ENCODE data around the gene CBFA2T2.
A peak's percentile ranks its signal among the peaks of the same experiment; 100 is the strongest.
"Not testable (repeated sequence)": the region's sequence is repeated elsewhere in the genome, so short reads cannot be mapped to it uniquely, and the experiment has no call there.

Gene CBFA2T2

DNA sequence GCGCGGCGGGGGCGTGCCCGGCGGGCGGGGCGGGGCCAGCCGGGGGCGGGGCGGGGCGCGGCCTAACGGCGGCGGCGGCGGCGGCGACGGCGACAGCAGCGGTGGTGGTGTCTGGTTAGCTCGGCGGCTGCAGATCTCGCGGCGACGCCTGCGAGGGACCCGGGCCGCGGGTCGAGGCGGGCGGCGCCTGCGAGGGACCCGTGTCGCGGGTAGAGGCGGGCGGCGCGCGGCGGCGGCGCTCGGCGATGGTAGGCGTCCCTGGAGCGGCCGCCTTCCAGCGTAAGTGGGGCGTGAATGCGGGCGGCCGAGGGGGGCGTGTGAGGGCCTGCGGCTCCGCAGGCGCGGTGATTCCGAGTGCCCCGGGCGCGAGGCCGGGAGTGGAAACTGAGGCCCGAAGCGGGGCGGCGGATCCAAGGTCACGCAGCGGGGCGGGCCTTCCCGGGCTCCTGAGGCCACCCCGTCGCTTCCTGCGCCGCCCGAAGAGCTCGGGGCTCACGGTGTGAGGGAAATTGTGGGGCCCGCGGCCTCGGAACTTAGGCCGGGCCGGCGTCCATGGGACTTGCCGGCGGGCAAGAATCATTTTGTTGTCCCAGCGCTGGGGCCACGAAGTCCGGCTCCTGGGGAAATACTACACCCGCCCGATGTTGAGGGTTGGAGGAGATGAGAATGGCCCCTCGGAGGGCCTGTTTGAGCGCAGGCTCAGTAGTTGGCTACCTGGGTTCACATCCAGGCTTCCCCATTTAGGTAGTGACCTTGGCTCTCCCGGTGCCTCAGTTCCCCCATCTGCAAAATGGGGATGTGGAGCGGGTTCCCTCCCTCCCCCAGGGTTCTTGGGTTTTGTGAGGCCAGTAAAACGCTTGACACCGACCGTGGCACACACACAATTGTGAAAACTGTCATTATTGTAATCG, at the start of gene CBFA2T2:
CBFA2T2 (plus strand) TSS at position 74 of the 911 bp plus-strand sequence; CDS start at position 246, 172 bp downstream.
- peak; percentile 51 for DNase-seq

DNA sequence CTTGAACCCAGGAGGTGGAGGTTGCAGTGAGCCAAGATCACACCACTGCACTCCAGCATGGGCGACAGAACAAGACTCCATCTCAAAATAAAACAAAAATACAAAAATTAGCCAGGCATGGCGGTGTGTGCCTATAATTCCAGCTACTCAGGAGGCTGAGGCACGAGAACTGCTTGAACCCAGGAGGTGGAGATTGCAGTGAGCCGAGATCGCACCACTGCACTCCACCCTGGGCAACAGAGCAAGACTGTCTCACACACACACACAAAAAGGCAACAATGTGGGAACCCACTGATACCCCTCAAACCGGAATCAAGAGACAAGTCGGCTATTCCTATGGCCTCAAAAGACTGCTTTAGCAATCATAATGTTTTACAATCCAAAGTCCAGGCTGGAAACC, 49.3 kb upstream of the CBFA2T2 start:
- DNase-seq, result not testable (repeated sequence)

DNA sequence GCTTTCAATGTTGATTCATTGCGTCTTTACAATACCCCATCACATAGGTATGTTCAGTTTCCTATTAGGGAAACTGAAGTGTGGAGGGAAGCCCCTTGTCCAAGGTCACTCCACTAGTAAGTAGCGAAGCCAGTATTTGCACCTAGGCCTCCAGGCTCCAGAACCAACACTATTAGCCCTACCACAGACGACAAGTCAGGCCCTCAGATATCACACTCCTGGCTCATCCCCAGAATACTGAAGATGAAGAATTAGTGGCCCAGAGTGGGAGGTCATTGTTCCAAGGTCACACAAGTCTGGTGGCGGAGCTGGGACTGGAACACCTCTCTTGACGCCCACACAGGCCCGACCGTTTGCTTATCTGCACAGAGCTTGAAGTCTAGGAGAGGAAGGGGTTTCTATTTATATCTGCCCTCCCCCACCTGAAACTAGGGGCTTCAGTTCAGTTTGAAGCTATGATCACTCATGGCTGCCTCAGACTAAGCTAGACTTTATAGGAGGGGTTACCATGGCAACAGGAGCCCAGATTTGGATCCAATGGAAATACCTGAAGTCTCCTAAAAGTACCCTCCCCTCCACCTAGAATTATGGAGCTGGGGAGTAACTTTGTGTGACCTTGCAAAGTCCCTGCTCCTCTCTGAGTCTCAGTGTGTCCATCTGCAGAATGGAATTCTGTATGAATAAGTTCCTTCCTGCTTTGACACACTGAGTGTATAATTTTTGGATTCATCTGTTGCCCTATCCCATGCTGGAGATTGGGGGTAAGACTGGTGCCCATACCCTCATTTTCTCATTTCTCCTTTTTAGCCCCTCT, 48.5 kb upstream of the CBFA2T2 start:
- no peak for DNase-seq

DNA sequence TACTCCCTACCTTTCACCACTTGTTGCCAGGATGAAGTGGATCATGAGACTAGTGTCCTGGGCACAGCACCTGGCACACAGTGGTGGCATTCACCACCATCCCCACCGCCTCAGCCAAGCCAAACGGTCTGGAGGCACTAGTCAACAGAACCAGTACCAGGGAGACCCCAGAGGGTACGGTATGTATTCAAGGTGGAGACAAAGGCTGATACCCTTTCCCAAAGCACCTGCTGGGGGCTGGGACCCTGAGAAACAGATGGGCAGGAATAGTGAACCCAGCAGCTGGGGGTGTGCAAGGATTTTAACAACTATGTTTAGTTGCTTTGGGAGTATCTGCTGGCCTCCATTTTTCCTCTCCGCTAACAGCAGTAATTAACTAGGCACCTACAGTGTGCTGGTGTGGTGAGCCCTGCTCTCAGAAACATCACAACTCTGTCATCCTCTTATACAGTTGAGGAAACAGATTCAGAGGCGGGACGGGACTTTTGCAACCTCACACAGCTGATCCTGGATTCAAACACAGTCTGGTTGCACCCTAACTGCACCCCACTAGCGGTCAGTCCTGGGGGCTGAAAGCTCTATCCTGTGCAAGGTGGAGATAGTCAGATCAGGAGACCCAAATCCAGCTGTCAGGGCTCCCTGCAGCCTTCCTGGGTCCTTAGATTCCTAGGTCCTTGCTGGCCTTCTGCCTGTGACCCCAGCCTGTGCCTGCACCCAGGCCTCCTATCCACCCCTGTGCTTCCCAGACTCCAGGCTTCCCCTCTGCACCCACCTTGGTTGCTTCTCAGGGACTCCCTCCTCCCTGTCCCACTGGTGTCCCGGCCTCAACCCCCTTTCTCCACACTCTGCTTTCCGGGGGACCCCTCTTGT, 47.5 kb upstream of the CBFA2T2 start:
- no peak for DNase-seq

DNA sequence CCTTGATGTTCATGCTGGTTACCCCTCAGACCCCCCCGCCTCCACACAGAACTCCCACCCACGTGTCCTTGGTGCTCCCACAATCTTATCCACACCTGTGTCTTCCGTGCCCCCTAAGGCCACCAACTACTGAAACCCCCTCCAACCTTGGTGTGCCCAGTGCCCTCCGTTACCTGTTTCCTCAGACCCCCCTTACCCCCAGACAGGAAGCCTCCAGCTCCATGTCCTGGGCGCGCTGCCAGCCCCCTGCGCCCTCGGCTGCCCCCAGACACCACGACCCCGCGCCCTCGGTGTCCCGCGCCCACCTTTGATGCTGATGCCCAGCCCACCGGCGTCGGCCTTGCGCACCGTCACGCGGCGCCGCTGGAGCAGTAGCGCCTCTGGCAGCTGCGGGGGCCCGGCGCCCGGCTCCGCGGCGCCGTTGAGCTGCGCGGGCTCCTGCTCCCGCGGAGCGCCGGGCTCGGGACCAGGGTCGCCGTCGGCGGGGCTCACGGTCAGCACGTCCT, 46.8 kb upstream of the CBFA2T2 start:
- no peak for DNase-seq

DNA sequence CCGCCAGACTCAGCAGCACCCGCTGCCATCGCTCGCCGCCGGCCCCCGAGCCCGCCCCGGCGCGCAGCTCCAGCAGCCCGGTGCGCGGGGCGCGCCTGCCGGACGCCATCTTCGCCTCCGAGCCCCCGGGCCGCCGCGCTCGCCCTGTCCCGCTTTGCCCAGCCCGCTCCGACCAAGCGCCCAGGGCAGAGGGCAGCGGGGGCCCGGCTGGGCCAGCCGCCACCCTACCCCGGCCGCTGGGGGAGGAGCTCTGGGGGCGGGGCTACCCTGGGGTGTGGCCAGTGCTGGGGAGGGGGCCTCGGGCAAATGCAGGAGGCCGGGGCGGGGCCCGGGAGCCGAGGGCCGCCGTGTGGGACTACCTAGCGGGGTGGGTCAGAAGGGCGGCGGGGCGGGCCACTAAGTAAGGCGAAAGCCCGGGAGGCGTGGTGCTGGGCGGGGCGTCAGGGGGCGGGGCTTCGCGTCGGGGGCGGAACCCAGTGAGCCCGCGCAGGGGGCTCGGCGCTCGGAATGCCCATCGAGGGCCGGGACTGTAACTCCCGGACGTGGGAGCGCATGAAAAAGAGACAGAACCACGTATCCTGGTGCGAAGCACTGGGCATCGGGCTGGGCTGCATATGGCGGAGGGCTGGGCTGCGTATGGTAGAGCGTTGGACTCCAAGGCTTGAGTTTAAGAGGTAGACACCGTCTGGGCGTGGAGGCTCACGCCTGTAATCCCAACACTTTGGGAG, 46.2 kb upstream of the CBFA2T2 start, which contains the start of gene SNTA1:
SNTA1 (minus strand) TSS at position 252 of the 728 bp plus-strand sequence; CDS start at position 109, 143 bp downstream.
- no peak for DNase-seq

DNA sequence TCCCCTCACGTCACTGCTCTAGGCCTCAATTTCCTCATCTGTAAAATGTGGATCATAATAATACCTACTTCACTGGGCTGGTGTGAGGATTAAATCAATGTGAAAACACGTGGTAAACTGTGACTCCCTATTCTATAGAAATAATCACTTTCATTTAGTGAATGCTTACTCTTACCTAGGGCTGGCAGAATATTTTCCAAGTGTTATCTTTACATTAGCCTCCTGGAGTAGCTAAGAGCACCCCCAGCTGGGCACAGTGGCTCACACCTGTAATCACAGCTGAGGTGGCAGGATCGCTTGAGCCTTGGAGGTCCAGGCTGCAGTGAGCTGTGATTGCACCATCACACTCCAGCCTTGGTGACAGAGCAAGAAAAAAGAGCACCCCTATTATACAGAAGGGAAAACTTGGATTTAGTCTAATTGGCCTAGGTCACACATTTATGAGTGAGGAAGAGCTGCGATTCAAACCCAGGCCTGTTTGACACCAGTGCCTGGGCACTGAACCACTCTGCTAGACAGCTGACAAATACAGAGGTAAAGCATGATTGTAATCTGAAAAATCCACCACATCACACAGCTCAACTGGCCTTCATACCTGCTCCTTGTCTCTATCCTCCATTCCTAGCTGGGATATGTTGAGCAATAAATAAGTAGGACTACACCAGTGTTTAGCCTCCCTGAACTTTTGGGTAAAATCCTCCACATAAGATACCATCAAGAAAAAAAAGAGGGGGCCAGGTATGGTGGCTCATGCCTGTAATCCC, 44.9 kb upstream of the CBFA2T2 start:
- DNase-seq, result no peak

DNA sequence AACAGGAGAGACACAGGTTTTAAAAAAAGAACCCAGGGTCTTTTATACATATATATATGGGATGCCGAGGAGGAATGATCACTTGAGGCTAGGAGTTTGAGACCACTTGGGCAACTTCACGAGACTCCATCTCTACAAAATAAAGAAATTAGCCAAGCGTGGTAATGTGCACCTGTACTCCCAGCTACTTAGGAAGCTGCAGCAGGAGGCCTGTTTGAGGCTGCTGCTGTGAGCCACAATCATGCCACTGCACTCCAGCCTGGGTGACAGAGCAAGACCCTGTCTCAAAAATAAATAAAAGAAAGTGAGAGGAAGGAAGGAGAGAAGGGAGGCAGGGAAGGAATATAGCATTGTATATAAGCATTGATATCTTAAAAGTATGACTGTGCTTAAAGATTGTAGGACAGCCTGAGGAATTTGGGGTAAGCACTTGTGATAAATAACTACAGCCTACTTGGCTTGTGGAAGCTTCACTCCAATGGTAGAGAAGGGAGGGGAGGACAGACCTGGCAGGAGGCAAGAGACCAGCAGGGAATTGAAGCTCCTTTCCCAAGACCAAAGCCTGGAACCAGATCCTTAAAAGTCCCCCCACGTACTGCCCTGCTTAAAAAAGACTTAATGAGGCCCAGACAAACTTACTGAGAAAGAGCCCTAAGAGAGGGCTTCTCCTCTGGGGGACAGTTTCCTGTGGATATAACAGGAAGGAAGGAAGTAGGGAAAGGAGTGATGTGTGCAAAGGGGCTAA, 43.8 kb upstream of the CBFA2T2 start:
- no peak for DNase-seq

GRCh38 chr20:33450867-33451266, 39.0 kb upstream of the CBFA2T2 start:
- no peak for DNase-seq

DNA sequence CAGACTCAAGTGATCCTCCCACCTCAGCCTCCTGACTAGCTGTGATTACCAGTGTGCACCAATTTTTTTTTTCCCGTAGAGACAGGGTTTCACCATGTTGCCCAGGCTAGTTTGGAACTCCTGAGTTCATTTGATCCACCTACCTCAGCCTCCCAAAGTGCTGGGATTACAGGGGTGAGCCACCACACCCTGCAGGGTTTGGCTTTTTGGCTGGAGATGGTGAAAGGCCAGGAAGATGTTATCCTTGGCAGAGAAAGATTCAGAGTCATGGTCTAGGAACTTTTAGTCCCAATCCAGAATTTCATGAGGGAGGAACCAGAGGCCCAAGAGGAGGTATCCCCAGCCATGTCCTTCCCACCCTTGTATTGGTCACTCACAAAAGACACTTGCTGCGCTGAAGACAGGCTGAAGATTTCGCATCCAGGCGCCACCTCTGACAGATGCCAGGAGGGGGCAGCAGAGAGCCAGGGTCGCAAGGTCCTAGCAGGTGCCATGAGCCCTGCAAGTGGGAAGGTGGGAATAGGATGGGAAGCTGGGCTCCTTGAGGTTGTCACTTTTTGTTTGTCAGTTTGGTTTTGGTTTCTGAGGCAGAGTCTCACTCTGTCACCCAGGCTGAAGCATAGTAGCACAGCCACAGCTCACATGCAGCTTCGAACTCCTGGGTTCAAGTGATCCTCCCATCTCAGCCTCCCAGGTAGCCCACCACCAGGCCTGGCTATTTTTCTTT, 32.8 kb upstream of the CBFA2T2 start:
- peak; percentile 44 for DNase-seq

- DNase-seq, result no peak
Observed at GRCh38 chr20:33459599-33459998, 30.3 kb upstream of the CBFA2T2 start.

GRCh38 chr20:33460711-33461110, 29.2 kb upstream of the CBFA2T2 start:
- no peak for DNase-seq

GRCh38 chr20:33463332-33464101, 26.4 kb upstream of the CBFA2T2 start:
- no peak for DNase-seq

GRCh38 chr20:33464759-33465158, 25.1 kb upstream of the CBFA2T2 start:
- not testable (repeated sequence) for DNase-seq

DNA sequence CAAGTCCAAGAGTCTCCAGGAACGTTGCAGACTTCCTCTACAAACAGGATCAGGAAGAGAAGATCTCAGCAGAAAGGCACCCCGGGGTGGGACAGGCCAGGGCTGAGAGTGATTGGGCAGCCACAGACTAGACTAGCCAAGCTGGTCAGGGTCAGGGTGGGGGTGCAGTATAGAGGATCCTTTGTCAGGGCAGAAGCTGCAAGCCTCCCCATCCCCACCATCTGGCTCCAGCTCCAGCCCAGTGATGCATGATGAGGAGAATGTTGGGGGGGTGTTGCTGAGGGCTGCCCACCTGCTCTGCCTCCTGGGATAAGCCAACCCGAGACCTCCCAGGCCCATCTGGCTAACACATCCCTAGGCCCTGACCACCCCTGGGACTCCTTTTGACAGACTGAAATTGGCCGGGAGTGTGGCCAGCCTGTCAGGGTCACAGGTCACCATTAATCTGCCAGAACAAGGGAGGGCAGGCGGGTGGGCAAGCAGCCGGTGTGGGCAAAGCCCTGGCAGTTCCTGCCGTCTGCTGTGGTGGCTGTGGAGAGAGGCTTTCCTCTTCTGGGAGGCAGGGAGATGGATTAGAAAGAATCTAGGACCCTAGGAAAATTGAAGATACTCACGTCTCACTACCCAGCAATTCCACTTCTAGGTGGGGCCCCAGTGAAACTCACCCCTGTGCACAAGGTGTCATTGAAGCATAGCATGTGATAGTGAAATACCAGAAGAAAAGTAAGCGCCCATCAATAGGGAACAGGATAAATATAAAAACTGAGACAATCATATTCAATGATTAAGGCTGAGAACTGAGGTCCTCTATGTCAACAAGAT, 24.2 kb upstream of the CBFA2T2 start:
- DNase-seq, result no peak

- DNase-seq, result no peak
Observed at GRCh38 chr20:33466303-33466646, 23.6 kb upstream of the CBFA2T2 start.

GRCh38 chr20:33470457-33470856, 19.4 kb upstream of the CBFA2T2 start:
- no peak for DNase-seq

GRCh38 chr20:33470866-33471265, 19.0 kb upstream of the CBFA2T2 start:
- DNase-seq, result no peak
